Muscle of arm (tissue), 12 donors: ENCODE data around the gene CFAP74. TPM values are rescaled to one million over a fixed set of nuclear protein-coding genes. Genes with fewer than 3 reads are reported as not detected.

Source experiments
- DNase-seq: peaks from one replicate; pipeline ENCODE4 v3.0.0-alpha.2; 2013
- polyA plus RNA-seq, 12 donors: library from polyadenylated mRNA; unstranded; fragments of 120-200 nt; gene quantifications; one replicate each; pipeline ENCODE4 v1.2.1, GENCODE V29; 2013; ENCODE audit not compliant: insufficient read length in 12 of 12

CFAP74 gene
- polyA plus RNA-seq, 12 donors: 0.07 to 0.74 (median 0.24) TPM; not detected in 2

DNA sequence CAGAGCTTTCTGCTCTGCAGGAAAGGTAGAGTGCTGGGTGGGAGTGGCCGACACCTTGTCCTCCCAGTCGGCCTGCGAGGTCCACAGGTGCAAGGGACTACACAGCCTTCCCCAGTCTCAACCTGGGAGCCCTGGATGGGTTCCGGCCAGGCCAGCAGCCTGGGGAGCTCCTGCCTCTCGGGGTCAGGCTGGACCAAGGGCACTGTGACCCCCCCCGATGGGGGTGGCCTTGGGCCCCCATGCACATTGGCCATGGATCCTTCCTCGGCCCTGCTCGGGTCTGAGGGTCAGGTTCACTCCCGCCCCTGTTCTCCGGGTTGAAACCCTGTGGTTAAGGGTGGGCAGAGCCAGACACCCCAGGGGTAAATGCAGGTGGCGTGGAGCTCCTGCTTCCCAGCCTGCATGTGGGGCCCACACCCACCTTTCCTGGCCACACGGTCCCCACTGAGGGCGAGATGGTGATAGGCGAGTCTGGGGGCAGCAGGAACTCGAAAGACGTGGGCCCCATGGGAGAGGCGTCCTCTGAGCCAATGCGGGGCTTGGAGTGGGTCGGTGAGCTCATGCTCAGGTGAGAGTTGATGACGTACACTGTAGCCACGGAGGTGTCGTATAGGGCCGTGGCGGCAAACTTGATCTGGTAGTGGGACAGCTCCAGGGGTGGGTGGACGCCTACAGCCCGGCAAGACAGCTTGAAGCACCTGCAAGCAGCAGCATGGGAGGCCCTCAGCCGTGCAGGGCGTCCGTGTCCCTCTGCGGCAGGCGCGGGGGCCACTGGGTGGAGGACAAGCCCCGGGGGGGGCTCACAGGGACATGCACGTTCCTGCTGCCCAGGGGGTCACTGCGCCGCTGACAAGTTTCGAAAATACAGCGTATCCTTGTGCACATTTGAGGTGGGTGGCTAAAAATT lies 73.7 kb downstream of the CFAP74 start:
- DNase-seq: no peak

DNA sequence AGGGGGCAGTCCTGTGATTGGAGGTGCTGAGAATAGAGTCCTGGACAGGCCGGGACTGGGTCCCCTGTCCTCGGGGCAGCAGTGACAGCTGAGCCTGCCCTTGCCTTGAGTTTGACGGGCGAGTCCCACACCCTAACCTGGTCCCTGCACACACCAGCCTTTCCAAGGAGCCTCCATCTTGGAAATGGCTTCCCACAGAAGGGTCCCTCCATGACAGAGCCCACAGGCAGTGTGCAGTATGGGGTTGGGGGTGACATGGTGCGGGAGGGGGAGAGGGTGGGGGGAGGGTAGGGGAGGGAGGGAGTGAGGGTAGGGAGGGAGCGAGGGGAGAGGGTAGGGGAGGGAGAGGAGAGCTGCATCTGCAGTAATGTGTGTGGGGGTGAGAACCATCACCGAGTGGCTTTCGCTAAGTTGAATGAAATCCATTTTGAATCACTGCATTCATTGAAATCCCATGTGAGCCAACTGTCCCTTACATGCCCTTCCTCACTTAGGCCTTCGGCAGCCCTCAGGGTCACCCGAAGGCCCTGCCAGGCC lies 74.4 kb downstream of the CFAP74 start:
- DNase-seq: no peak

DNA sequence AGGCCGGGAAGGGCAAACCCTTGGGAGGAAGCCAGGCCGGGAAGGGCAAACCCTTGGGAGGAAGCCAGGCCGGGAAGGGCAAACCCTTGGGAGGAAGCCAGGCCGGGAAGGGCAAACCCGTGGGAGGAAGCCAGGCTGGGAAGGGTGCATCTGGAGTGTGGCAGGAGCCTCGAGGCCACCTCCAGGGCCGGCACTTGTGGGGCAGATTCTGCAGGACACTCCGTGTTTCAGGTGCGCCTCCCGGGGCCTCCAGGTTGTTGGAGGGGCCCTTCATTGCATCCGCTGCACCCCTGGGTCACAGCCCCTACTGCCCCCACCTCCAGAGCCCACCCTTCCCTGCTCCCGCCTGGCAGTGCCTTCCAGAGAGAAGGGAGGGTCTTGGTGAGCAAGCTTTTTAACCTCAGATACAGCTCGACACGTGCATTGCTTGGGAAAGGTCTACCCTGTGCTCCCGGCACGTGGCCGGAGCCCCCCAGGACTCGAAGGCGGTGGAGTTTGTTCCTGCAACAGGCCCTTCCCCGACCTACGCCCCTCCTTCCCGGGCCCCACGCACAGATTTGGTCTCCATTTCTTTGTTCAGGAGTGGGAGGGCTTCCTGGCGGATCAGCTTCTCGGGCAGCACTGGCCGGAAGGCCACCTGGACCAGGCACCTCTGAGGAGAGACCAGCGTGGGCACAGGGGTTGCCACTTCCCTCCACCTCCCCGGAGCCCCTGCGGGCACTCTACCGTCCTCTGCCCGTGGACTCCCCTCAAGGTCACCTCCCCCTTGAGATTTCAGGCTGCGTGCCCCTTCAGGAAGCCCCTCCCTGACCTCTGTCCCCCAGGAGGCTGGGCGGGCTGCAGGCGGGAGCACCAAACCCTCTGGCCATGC lies 75.1 kb downstream of the CFAP74 start:
- no peak for DNase-seq

DNA sequence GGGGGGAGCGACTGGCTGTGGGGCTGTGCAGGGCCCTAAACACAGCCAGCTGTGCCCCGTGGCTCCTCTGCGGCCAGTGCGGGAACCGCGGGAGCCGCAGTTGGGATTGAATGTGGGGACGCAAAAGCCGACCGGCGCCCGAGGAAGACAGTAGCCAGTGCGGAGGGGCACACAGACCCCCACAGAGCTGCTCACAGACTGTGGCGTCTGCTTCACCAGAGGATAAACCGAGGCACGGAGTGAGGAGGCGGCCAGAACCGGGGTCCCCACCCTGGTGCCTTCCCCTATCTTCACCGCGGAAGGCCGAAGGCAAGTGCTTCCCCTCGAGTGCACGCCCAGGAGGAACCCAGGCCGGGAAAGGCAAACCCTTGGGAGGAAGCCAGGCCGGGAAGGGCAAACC lies 75.8 kb downstream of the CFAP74 start:
- no peak for DNase-seq

DNA sequence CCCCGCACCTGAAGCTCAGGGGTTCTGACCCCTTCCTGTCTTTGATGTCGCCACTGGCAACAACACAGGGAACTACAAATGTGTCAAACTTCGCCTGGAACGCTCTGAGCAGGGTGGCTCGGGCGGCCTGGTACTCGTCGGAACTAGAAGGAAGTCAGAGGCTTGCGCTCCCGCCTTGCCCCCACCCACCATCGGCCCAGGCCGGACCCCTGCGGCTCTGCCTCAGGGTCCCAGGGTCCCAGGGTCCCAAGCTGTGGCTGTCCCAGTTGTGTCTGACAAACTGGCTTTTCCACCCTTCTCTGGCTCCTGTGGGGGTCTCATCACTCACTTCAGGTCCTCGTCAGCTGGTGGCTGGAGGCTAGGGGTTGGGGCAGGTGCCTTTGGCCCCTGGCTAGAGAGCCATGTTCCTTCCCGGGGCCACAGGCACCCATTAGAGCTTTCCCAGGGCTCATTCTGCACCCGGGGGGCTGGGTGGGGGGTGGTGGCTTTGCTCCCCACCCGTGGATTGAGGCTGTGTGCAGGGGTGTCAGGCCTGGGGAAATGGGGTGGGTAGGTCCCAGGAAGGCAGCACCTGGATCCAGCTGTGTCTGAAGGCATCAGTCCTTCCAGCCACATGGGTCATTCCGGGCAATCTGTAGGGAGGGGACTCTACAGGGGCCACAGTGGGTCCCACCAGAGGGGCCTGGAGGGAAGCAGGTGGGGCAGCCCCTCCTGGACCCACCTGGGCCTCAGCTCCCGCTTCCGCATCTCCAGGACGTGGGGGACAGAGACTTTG lies 76.5 kb downstream of the CFAP74 start:
- no peak for DNase-seq

DNA sequence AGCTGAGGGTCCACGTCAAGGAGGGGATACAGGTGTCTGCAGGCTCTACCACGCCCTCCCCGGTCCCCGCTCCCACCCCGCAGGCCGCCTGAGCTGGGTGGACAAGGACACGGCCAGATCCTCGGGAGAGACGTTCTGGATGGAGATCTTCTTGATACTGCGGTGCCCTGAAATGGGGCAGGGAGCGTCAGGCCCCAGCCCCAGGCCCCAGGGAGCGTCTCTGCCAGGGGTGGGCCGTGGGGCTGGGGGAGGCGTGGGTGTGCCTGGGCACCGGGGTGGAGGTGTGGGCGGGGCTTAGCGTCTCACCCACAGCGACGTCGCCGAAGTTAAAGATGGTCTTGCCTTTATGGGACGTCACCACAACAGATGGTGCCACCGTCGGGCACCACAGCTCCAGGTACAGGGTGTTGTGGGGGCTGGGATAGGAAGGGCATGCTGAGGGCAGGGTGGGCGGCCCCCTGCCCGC lies 77.2 kb downstream of the CFAP74 start:
- DNase-seq: no peak

DNA sequence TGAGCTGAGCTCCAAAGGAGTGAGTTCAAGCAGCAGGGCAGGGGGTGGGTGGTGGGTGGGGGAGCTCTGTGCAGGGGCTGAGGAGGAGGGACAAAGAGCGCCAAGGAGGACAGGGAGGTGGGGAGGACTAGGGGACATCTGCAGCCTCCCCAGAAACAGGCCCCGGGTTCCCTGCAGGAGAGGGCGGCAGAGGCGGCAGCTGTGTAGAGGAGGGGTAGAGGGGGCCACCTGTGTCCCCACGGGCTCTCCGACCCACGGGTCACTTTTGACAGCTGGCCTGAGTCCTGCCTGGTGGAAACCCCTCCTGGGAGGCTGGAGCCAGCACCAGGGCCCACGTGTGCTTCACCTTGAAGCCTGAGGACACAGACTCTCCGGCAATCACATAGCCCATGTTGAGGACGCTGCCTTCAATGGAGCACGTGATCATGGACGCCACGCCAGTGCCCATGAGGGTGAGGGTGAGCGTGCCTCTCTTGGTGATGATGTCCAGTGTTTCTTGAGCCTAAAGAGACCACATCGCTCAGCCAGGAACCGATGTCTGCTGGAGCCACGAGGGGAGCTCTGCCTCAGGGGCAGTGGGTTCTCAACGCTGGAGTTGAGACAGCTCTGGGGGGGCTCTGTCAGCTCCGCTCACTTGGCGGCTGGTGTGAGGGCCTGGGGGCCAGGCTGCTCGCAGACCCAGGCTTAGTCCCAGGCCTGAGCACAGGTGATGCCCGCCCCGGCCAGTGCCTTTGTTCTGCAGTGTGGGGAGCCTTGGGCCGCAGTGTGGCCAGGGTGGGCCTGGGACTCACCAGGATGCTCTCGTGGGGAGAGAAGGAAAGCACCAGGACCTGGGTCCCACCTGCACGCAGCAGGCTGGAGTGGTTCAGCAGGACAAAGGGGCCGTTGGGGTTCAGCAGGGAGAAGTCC lies 77.9 kb downstream of the CFAP74 start:
- no peak for DNase-seq

DNA sequence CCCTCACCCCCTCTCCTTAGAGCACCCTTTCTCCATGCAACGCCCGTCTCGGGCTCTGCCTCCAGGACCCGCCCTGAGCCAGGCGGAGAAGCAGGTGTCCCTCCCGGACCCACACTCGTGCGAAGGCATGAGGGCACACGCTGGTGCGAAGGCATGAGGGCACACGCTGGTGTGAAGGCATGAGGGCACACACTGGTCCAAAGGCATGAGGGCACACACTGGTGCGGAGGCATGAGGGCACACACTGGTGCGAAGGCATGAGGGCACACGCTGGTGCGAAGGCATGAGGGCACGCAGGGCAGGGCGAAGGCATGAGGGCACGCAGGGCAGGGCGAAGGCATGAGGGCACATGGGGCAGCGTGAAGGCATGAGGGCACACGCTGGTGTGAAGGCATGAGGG lies 78.7 kb downstream of the CFAP74 start:
- DNase-seq: no peak

DNA sequence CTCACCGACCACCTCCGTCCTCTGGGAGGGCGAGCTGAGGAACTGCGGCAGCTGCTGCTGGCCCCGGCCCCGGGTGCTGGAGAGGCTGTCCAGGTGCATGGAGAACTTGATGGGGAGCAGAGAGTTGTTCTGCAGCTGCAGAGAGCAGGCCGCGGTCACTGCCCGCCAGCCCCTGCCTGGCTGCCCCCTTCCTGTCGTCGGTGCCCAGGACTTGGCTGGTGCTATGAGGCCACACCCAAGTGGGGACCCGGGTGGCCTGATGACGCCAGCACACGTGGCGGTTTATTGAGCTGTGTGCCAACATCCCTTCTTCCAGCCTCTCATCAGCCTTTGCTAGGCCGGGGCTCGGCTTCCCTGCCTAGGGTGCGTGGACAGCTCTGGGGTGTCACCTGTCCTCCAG lies 79.2 kb downstream of the CFAP74 start:
- no peak for DNase-seq

DNA sequence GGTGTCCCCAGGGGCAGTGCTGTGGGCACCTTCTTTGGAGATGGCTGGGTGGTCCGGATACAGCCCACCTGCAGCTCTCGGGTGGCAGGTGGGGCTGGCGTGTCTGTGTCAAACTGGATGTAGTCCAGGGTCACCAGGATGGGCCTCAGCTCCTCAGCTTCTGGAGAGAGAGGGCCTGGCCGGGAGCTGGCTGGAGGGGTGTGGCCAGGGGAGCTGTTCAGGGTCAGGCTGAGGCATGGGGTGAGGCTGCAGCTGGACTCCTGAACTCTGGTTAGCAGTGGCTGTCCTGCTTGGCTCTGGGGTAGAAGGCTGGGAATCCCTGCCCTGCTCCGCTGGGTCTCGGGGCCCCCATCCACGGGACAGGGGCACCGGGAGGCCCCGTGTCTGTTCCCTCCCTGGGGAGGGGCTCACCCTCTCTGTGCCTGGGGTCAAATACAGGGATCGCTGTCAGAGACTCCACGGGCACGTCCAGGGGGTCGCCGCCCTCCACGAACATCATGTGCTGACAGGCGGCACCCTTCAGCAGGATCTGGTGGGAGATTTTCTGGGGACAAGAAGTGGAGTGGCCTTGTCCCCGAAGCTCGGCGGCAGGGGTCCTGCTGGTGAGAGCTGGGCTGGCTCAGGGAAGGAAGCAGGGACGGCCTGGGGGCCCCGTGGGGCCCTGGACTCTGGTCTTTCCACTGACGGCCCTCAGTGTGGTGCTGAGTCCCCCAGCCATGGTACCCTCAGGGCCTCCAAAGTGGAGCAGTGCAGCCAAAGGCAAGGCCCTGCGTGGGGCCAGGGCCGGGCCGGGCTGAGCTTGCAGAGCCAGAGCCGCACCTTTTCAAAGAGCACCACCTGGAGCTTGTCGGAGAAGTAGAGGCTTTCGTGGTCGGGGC lies 80.4 kb downstream of the CFAP74 start:
- DNase-seq: no peak

DNA sequence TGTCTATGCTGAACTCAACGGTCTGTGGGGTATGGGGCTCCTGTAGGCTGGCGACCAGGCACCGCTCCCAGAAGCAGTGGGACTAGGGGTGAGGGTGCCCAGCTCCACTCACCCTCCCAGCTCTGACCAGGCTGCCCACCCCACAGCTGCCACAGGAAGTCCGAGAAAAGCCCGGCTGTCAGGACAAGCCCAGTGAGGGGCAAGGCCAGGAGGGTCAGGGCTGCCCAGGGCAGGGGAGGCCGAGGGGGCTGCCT lies 81.0 kb downstream of the CFAP74 start:
- DNase-seq: no peak

DNA sequence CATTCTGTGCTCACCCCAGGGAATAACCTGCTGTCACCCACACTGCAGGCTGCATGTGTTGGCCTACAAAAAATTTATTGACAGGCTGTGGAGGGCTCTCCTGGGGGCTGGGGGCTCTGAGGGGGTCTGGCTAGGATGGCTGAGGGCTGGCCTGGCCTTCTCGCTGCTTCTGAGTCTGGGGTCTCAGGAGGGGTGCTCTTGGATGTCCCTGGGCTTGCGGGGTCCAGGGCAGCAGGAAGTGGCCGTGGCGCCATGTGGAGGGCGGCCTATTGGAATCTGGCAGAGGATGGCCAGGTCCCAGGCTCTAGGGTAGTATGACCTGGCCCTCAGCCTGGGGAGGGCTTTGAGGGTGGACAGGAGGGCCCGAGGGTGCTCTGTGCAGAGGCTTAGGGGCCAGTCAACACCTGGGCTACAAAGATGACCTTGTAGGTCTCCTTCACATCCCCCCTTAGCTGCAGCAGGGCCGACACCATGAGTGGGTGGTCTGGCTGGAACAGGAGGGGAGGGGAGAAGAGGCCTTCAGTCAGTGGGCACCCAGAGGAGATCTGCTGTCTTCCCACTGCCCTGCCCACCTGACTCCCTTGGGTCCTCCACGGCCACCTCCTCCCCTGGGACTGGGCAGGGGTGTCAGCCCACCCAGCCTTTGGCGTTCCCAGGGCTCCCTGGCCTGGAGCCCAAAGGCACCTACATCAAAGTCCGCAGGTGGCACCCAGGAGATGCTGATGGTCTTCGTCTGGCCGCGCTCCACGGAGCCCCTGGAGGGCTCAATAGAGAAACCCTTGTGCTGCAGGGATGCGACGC lies 81.5 kb downstream of the CFAP74 start:
- no peak for DNase-seq

DNA sequence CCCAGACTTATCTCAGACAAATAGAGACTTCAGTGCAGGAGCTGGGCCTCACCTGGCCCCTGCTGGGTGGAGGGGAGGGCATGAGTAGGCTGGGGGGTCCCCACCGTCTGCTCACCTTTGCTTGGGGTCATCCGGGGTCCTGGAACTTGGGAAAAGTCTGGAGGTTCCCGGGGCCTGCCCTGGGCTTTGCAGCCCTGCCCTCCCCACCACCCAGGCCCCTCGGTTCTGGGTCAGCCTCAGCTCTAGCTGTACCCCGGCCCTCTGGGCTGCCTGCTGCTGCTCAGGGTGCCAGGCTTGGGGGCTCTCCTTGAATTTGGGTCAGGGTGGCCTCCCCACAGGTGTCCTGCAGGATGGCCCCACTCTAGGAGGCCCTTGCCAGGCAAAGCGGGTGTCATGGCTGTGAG lies 82.1 kb downstream of the CFAP74 start:
- DNase-seq: no peak

DNA sequence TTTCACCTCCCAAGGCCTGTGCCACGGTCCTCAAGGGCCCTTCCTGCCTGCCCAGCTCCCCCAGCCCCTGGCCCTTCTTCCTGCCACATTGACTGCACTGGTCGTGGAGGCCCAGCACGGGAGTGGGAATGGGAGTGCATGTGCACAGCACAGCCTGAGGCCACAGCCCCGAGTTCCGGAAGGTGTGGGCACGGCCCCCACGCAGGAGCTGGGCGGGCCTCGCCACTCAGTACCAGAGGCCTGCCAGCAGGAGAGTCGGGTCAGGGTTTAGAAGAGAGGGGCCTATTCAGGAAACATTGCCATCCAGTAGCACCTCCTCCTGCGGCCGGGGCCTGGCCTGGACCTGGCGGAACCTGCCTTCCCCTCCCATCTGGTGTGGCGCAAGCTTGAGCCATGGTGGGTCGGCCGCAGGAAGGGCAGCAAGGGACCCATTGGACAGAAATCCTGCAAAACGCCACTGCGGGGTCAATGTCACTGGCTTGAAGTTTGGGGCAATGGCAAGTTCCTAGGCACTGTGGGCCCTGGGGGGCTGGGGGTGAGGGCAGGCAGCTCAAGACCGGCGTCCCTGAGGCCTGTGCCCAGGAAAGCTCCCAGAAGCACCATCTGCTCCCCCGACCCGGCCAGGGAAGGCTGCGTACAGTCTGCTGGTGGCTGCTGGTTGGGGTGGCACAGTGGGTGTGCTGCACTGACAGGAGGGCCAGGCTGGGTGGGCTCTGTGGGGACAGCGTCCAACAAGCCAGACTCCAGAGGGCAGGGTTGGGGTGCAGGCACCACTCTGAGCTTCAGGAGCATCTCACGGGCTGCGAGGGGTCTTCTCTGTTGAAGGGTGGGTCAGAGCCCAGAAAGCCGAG lies 82.8 kb downstream of the CFAP74 start:
- no peak for DNase-seq

DNA sequence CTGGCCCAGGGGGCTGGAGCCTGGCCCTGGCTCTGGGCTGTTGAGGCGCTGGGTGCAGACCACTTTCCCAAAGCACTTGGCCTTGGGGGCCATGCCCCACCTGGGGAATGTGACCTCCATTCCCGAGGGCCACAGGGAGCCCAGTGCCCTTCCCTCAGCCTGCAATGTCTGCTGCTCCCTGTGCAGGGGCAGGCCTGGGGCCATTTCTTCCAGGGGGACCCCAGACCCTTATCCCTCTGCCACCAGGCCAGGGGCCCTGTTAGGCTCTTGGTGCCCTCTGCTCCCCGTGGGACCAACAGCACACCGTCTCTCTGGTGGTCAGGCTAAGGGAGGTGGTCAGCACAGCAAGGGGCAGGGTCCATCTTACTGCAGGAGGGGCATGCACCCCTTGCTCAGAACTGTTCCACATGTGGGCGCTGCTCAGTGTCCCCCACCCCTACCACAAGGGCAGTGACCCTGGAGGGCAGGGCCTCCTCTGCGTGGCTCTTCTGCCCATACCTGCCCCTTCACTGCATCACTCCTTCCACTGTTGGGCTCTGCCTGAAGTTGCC lies 83.5 kb downstream of the CFAP74 start:
- no peak for DNase-seq

DNA sequence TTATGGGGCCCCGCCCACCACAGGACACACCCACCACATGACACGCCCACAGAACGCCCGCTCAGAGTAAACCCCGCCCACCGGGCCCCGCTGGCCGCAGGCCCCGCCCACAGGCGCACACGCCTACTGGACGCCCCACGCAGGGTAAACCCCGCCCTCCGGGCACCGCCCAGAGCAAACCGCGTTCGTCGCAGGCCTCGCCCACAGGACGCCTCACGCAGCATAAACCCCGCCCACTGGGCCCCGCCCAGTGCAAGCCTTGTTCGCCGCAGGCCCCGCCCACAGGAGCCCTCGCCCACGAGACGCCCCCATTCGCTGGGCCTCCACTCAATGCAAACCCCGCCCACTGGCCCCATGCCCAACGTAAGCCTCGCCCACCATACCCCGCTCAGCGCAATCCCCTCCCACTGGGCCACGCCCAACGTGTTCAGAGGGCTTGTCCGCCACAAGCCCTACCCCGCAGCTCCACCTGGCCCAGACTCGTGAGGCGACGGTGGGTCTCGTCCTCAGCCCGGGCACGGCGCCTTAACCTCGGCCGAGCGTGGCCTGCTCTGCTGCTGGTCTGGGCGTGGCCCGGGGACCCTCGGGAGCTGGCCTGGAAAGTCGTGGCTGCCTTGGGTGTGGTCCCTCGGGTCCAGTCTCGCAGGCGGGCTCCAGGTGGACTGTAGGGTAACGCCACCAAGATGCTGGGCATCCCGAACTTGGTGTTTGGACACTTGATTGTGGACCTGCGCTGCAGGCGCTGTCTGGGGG lies 84.1 kb downstream of the CFAP74 start:
- peak; percentile 91 for DNase-seq

DNA sequence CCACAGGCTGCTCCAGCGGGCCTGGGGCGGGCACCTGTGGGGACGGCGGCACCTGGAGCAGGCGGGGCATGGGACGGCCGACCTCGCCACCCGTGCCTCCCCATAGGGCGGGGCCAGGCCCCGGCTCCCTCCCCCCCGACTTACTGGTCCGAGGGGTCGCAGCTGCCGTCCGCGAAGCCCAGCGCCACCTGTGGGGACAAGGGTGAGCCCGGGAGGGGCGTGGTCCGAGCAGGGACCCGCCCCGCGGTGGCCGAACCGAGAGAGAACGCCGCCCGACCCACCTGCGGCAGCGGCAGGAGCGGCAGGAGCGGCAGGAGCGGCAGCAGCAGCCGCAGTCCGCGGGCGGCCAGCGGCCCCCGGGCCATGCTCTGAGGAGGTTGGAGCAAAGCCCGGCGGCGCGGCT lies 84.7 kb downstream of the CFAP74 start, which contains the start of gene TMEM52:
Gene TMEM52, minus strand, starts transcription at position 379 of the 403 bp plus-strand sequence. Its CDS starts 14 bp downstream, at position 365.
- no peak for DNase-seq
